ENCODE results near the gene UBL4A. TPM values are rescaled to one million over a fixed set of nuclear protein-coding genes. Genes with fewer than 3 reads are reported as not detected.

UBL4A gene
- polyA plus RNA-seq, 1 of the 3 experiments (the other 2 are of a cell fraction): 27.8 TPM

DNA sequence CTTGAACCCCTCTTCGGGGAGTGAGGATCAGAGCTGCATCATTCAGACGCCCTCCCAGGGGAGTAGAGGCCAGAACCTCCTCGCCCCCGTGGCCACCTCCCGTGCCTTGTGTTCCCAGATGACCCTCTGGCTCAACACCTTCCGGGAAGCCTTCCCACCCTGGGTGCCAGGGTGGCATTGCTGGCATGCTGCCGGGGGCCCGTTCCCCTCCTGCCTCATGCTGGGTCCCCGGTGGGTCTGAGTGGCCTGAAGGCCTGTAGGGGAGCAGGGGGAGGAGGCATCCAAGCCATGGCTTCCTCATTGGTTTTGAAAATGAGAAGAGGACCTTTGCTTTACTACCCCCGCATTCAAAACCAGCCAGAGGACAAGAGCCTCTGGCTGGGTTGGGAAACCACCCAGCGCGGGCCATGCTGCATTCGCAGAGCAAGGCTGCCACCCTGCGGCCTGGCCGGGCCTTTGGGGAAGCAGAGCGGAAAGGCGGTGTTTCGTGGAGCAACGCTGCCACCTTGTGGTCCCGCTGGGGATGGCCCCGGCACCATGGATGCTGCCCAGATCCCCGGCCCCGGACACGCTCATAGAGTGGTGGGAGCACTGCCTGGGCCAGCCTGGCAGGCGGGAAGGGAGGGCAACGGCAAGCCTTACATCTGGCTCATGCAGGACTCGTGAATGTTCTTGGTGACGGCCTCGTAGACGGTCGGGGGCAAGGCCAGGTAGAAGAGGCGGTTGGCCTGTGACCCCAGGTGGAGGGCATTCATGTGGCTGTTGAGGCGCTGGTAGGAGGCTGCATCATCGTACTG is 48.3 kb upstream of the UBL4A start:
- ChIA-PET CTCF (interaction anchor here (0.7 to 2.5 kb wide), 16 partner anchors 8 to 521 kb away, joined by 3 to 11 read pairs (median 4); partner anchors contain the start of genes IKBKG, RPL10 and UBL4A), POLR2A (no interaction called here)
- TF ChIP-seq EZH2phosphoT487 (IDR thresholded peaks at IDR 0.05; ENCODE audit: borderline replicate concordance, low read depth) (no peak), SMC3 (IDR thresholded peaks at IDR 0.05; ENCODE audit: low read depth, low read length) (peak; percentile 99), RAD21 (IDR thresholded peaks at IDR 0.05; ENCODE audit: low read length) (peak; percentile 99), GABPA (IDR thresholded peaks at IDR 0.05; ENCODE audit: low read depth) (no peak), TEAD4 (IDR thresholded peaks at IDR 0.05; ENCODE audit: borderline replicate concordance, insufficient read depth) (no peak), NRF1 (IDR thresholded peaks at IDR 0.05; ENCODE audit: low read depth, low read length) (peak; percentile 19; the same call in 1 of the 2 replicates), NFIC (IDR thresholded peaks at IDR 0.05; ENCODE audit: borderline replicate concordance) (no peak), MXI1 (IDR thresholded peaks at IDR 0.05; ENCODE audit: low read depth, low read length) (peak; percentile 41; the same call in 1 of the 2 replicates), TCF12 (IDR thresholded peaks at IDR 0.05) (no peak), RCOR1 (IDR thresholded peaks at IDR 0.05; ENCODE audit: low read length) (no peak), TAF1 (IDR thresholded peaks at IDR 0.05; ENCODE audit: borderline replicate concordance, low read depth, low read length) (no peak), SIN3A (IDR thresholded peaks at IDR 0.05; ENCODE audit: borderline replicate concordance, low read depth, low read length) (no peak), CHD2 (IDR thresholded peaks at IDR 0.05; ENCODE audit: low read length, partially characterized antibody) (peak; percentile 52), RXRA (IDR thresholded peaks at IDR 0.05; ENCODE audit: borderline replicate concordance, low read depth) (no peak)
- TF ChIP-seq, protein P1, sequence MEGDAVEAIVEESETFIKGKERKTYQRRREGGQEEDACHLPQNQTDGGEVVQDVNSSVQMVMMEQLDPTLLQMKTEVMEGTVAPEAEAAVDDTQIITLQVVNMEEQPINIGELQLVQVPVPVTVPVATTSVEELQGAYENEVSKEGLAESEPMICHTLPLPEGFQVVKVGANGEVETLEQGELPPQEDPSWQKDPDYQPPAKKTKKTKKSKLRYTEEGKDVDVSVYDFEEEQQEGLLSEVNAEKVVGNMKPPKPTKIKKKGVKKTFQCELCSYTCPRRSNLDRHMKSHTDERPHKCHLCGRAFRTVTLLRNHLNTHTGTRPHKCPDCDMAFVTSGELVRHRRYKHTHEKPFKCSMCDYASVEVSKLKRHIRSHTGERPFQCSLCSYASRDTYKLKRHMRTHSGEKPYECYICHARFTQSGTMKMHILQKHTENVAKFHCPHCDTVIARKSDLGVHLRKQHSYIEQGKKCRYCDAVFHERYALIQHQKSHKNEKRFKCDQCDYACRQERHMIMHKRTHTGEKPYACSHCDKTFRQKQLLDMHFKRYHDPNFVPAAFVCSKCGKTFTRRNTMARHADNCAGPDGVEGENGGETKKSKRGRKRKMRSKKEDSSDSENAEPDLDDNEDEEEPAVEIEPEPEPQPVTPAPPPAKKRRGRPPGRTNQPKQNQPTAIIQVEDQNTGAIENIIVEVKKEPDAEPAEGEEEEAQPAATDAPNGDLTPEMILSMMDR (IDR thresholded peaks at IDR 0.05): peak; percentile 98
- TF ChIP-seq, protein P2, sequence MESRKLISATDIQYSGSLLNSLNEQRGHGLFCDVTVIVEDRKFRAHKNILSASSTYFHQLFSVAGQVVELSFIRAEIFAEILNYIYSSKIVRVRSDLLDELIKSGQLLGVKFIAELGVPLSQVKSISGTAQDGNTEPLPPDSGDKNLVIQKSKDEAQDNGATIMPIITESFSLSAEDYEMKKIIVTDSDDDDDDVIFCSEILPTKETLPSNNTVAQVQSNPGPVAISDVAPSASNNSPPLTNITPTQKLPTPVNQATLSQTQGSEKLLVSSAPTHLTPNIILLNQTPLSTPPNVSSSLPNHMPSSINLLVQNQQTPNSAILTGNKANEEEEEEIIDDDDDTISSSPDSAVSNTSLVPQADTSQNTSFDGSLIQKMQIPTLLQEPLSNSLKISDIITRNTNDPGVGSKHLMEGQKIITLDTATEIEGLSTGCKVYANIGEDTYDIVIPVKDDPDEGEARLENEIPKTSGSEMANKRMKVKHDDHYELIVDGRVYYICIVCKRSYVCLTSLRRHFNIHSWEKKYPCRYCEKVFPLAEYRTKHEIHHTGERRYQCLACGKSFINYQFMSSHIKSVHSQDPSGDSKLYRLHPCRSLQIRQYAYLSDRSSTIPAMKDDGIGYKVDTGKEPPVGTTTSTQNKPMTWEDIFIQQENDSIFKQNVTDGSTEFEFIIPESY (IDR thresholded peaks at IDR 0.05; ENCODE audit: borderline replicate concordance, low read depth): no peak
- TF ChIP-seq, protein P3, sequence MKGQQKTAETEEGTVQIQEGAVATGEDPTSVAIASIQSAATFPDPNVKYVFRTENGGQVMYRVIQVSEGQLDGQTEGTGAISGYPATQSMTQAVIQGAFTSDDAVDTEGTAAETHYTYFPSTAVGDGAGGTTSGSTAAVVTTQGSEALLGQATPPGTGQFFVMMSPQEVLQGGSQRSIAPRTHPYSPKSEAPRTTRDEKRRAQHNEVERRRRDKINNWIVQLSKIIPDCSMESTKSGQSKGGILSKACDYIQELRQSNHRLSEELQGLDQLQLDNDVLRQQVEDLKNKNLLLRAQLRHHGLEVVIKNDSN (IDR thresholded peaks at IDR 0.05; ENCODE audit: borderline replicate concordance, low read depth): no peak
- TF ChIP-seq, protein P4, sequence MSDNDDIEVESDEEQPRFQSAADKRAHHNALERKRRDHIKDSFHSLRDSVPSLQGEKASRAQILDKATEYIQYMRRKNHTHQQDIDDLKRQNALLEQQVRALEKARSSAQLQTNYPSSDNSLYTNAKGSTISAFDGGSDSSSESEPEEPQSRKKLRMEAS (IDR thresholded peaks at IDR 0.05; ENCODE audit: low read depth): 0 out of 2 replicates have a peak, but pooled peaks have one; percentile 40
- H3K27me3 ChIP-seq (ENCODE audit: insufficient read depth): no peaks in the 10 kb centered on the region; the same call in 1 of the 2 replicates
- peak overlapping the region in 1 of 2 experiments; percentile 33; a peak in 1 of 4 replicates for H3K27ac ChIP-seq (ENCODE audit: low read depth in 2 of 2, low read length in 1 of 2)
- H3K9me2 ChIP-seq: no peaks in the 10 kb centered on the region
- H3K79me2 ChIP-seq (ENCODE audit: insufficient read depth): peaks cover 24% of the 10 kb centered on the region; the same call in 1 of the 2 replicates
- no peak overlapping the region for H2AFZ ChIP-seq (ENCODE audit: low read depth)
- H3K36me3 ChIP-seq (replicated peaks in 1 of 2; ENCODE audit: control insufficient read depth in 1 of 2, insufficient read depth in 2 of 2, low read length in 1 of 2): peaks cover 3 to 20% of the 10 kb centered on the region in 2 experiments
- H3K4me2 ChIP-seq: no peak overlapping the region
- H3K9me3 ChIP-seq: no peaks in the 10 kb centered on the region
- no peak overlapping the region for H3K9ac ChIP-seq
- peak; percentile 95 for DNase-seq
- peaks cover 0 to 10% of the 10 kb centered on the region in 2 experiments; a peak in 1 of 4 replicates for H3K4me1 ChIP-seq (ENCODE audit: control insufficient read depth in 1 of 2, insufficient read depth in 2 of 2, low read depth in 1 of 2, low read length in 1 of 2)
- no peak overlapping the region for H3K4me3 ChIP-seq (ENCODE audit: low read depth in 2 of 2, low read length in 1 of 2)
- WGBS (ENCODE audit: low lambda C conversion rate): 28% methylated on average over 8 of the region's 34 CpGs
- no peaks in the 10 kb centered on the region for H4K20me1 ChIP-seq (ENCODE audit: insufficient read depth)
- no peaks in the 10 kb centered on the region for H3F3A ChIP-seq (replicated peaks; ENCODE audit: insufficient read depth)
